ENCODE data around the gene CYP26B1.

The CYP26B1 gene

GRCh38 chr2:72128059-72128842, 19.4 kb downstream of the CYP26B1 start:
- DNase-seq: no peak

DNA sequence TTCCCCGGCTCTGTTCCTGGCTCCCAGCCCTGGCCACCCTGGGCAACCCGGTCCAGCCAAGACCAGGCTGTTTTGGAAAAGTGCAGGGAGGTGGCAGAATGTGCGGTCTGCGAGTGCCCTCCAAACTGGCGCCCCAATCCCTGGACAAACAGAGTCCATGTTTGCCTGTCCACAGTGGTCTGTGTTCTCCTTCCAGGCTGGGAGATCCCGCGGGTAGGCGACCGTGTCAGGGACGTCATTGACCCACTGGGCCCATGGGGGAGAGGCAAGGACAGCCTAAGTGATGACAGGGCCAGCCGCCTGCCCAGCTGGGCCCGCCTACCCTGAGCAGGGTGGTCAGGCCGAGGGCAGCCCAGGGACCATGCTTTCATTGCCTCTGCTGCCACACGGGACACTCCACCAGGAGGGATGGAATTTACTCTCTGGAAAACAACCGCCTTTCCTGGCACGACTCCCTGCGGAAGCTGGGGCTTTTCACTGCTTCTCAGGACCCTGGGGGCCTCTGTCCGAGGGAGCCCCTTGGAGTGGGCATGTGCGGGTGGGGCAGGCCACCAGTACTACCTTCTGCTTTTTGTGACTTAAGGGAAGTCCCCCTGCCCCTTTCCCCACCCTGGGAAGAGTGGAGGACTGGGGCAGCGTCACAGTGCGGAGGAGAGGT, 20.1 kb downstream of the CYP26B1 start:
- no peak for DNase-seq

DNA sequence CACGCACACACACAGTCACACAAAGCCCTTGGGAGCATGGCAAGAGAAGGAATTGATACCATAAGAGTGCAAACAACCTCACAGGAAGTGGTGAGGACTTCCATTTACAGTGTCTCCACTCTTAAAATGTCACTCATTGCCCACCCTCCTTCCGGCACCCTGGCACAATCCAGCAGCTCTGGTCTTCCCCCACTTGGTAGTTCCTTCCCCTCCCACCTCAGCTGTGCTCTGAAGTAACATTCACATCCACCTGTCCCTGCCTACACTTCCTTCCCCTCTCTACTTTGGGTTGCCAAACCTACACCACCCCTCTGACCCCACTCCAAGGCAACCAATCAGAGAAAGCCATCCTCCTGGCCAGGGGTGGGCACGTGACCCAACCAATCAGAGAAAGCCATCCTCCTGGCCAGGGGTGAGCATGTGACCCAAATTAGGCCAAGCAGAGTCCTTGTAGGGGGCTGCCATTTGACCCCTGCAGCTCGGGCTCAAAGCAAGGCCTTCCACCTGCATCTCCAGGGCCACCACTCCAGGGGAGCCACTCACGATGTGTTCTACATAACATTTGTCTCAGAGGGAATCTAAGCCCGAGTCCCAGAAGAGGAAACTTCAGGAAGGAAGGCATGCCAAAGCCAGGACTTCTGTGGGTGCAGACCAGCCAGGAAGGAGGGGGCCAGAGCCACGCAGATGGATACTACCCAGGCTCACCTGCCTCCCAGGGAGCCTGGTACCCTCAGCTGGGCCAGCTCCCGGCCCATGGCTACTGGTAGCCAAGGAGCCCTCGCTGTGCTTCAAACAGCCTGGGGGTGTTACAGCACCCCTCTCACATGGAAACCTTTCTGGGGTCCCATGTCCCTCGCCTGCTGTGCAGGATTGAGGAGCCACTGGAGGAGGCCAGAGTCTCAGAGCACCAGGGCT, 21.2 kb downstream of the CYP26B1 start:
- no peak for DNase-seq

GRCh38 chr2:72124376-72124775, 23.3 kb downstream of the CYP26B1 start:
- DNase-seq: no peak

GRCh38 chr2:72121153-72121552, 26.5 kb downstream of the CYP26B1 start:
- DNase-seq: no peak

DNA sequence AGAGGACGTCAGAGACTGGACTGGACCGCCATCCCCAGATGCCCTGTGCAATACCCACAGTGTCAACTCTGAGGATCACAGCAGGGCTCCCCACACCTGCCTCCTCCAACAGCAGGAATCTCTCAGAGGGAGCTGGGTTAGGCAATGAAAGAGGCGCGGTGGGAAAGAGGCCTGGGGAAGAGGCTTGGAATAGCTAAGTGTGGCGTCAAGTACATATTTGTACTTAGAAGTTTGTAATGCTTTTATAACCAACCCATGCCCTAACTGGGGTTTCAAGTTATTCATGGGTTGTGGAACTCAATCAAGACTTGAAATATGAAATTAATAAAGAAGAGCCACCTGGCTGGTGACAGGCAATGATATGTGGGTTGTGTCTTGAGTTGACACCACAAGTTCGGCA, 28.7 kb downstream of the CYP26B1 start:
- DNase-seq: no peak

- DNase-seq: no peak
Measured at GRCh38 chr2:72118386-72118785, 29.3 kb downstream of the CYP26B1 start.

DNA sequence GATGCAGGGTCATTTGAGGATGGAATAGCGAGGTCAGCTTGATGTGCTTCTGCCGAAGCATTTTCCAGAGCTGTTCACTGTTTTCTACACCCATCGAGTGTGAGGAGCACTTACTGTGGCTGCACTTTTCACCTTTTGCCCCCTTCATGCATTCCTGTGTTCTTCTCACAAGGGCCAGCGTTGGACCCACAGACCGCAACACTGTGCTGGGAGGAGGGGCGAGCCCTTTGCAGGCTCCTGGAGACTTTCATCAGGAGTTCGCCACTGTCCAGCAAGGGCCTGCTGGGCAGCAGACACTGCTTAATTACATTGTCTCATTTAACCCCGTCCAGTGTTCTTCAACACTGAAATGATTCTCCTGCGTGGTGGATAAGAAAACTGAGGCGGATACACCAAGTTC, 29.9 kb downstream of the CYP26B1 start:
- DNase-seq: no peak

- DNase-seq: no peak
Measured at GRCh38 chr2:72117029-72117428, 30.6 kb downstream of the CYP26B1 start.

- DNase-seq: no peak
Measured at GRCh38 chr2:72116081-72116533, 31.6 kb downstream of the CYP26B1 start.

GRCh38 chr2:72115110-72116080, 32.3 kb downstream of the CYP26B1 start:
- DNase-seq: no peak

DNA sequence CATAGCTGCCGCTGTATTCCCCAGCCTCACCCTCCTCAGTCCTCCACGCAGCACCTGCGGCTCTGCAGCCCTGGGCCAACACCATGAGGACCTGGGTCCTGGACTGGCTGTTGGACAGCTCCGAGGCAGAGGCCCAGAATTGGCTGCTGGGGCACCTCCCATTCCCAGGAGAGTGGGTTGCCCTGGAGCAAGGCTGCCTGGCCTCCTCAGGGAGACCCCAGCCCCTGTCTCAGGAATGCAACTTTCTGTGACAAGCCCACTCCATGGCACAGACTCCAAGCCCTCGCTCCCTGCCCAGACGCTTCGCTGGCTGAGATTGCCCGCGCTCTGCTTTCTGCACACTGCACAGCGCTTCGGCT, 33.0 kb downstream of the CYP26B1 start:
- DNase-seq: no peak

GRCh38 chr2:72113847-72114692, 33.6 kb downstream of the CYP26B1 start:
- DNase-seq: no peak

GRCh38 chr2:72112981-72113846, 34.4 kb downstream of the CYP26B1 start:
- no peak for DNase-seq

GRCh38 chr2:72112401-72112800, 35.3 kb downstream of the CYP26B1 start:
- DNase-seq: no peak

DNA sequence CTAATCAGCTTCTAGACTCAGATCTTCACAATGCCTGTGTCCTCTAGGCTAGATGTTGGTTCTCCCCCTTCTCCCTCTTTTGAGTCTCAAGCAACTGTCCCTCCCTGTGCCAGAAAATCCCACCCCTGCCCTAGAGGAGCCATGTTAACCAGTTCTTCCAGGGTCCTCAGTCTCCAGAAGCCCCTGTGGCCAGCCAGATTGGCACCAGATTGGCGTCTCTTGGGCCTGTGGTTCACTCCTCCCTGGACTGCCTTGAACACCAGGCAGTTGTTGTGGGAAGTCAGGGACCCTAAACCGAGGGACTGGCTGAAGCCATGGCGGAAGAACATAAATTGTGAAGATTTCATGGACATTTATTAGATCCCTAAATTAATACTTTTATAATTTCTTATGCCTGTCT, 36.6 kb downstream of the CYP26B1 start:
- no peak for DNase-seq

DNA sequence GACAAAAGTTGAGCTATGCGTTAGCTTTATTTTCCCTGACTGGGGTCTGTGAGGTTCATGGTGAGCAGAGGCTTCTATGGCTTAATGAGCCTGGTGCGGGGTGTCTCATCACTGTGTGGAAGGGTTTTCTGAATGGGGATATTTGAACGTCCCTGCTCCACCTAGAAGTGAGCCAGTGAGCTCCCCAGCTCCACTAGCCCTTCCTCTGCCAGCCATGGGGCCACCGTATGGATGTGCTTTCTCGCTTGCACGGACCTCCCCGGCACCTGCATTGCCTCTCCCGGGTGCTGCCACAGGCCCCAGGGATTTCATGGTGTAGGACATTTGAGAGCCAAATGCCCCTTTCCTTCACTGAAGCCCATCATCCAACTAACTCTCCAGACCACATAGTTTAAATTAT, 37.8 kb downstream of the CYP26B1 start:
- DNase-seq: no peak

DNA sequence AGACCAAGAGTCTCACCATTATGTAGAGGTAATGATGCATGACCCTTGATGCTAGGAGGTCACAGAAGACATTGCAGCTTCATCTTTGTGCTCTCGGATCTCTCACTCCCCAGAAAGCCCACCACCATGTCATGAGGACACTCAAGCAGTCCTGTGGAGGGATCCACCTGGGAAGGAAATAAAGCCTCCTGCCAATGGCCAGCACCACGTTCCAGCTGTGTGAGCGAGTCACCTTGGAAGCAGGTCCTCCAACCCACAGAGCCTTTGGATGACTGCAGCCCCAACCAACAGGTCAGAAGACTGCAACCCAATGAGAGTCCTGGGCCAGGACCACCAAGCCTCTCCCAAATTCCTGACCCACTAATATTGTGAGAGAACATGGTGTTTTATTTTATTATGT, 38.4 kb downstream of the CYP26B1 start:
- DNase-seq: no peak

- DNase-seq: no peak
Measured at GRCh38 chr2:72108121-72108520, 39.5 kb downstream of the CYP26B1 start.

GRCh38 chr2:72106978-72107377, 40.7 kb downstream of the CYP26B1 start:
- DNase-seq: no peak
